Astrocyte of the cerebellum (primary cell): ENCODE results near the gene C19orf12.

Experiments used
- DNase-seq: peaks from one replicate; pipeline ENCODE4 v3.0.0-alpha.2; 2011; ENCODE audit warnings: low read depth
- H3K4me3 ChIP-seq: 2 replicates; pipeline ENCODE4 v1.5.1; 2011; ENCODE audit warnings: mild to moderate bottlenecking, low read depth, low read length, moderate library complexity
- CTCF ChIP-seq: IDR thresholded peaks from 2 replicates; pipeline ENCODE4 v1.5.1; 2012; ENCODE audit warnings: low read length, low read depth, moderate library complexity, mild to moderate bottlenecking; ENCODE audit errors: missing control alignments
- in situ Hi-C: cut with HindIII; loops from 2 replicates; pipeline ENCODE4 v1.10.0; 2017; ENCODE audit warnings: low sequenced_read_pairs

C19orf12 gene

GRCh38 chr19:29700498-29700897 is 14.6 kb downstream of the C19orf12 start:
- DNase-seq, result no peak
- in situ Hi-C loops, result no loop called here
- TF ChIP-seq CTCF, result no peak
- no peak overlapping the region for H3K4me3 ChIP-seq

DNA sequence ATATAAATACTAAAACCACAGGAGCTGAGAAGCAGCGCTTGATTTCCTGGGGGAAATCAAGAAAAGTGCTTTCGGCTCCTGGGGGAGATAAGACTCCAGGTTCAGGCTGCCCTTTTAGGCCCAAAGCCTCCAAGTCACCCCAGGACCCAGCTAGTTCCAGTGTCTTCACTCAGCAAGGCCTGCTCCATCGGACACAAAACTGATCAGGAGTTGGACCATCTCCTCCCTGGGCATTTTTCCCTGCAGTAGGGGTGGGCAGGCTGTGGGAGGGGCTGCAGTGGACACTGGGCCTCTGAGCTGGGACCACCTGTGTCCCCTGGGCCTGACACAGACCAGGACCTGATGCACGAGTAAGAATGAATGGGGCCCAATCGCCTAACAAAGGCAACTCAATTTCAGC is 15.2 kb downstream of the C19orf12 start:
- H3K4me3 ChIP-seq, result no peak overlapping the region
- in situ Hi-C loops, result no loop called here
- no peak for DNase-seq
- TF ChIP-seq CTCF, result no peak

DNA sequence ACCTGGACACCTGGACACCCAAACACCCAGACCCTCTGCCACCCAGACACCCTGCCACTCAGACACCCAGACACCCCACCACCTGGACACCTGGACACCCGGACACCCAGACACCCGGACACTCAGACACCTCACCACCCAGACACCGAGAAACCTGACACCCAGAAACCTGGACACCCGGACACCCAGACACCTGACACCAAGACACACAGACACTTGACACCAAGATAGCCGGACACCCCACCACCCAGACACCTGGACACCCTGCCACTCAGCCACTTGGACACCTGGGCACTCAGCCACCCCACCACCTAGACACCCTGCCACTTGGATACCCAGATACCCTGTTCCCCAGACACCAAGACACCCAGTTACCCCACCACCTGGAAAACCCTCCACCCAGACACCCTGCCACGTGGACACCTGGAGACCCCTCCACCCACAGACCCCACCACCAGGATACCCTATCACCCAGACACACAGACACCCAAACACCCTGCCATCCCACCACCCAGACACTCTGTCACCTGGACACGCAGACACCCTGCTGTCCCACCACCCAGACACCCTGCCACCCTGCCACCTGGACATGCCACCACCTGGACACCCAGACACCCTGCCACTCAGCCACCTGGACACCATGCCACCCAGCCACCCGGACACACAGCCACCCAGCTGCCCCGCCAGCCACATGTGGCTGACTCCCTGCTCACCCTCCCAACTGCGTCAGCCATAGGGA is 17.4 kb downstream of the C19orf12 start:
- H3K4me3 ChIP-seq, result no peak overlapping the region
- in situ Hi-C loops, result no loop called here
- TF ChIP-seq CTCF, result no peak
- DNase-seq, result no peak

DNA sequence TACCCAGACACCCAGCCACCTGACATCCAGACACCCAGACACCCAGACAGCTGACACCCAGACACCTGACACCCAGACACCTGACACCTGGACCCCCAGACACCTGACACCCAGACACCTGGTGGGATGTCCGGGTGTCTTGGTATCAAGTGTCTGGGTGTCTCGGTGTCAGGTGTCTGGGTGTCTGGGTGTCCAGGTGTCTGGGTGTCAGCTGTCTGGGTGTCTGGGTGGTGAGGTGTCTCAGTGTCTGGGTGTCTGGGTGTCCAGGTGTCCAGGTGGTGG is 18.6 kb downstream of the C19orf12 start:
- in situ Hi-C loops, result no loop called here
- H3K4me3 ChIP-seq, result no peak overlapping the region
- TF ChIP-seq CTCF, result no peak
- DNase-seq, result no peak

DNA sequence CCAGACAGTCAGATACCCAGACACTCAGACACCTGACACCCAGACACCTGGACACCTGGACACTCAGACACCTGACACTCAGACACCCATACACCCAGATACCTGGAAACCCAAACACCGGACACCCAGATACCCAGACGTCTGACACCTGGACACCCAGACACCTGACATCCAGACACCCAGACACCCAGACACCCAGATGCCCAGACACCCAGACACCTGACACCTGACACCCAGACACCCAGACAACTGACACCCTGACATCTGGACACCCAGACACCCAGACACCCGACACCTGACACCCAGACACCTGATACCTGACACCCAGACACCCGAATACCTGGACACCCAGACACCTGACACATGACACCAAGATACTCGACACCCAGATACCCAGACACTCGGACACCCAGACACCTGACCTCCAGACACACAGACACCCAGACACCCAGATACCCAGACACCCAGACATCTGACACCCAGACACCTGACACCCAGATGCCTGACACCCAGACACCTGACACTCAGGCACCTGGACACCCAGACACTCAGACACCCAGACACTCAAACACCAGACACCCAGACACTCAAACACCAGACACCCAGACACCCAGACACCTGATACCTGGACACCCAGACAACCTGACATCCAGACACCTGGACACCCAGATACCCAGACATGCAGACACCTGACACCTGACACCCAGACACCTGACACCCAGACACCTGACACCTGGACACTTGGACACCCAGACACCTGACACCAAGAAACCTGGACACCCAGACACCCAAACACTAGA is 19.1 kb downstream of the C19orf12 start:
- no peak for TF ChIP-seq CTCF
- DNase-seq, result no peak
- in situ Hi-C loops, result no loop called here
- no peak overlapping the region for H3K4me3 ChIP-seq

- no peak overlapping the region for H3K4me3 ChIP-seq
- in situ Hi-C loops, result no loop called here
- TF ChIP-seq CTCF, result peak; percentile 94
- DNase-seq, result no peak
Measured at GRCh38 chr19:29694669-29695627, 20.1 kb downstream of the C19orf12 start.
